Uterus (tissue), 2 donors: ENCODE measurements around the gene DUOXA1.

ENCODE experiments used
- POLR2A ChIP-seq, 2 donors: fragments of 450-650 bp; IDR thresholded peaks; one replicate each; pipeline ENCODE4 v1.6.1; 2016; ENCODE audit warnings: antibody characterized with exemption in 2 of 2, mild to moderate bottlenecking in 1 of 2, moderate library complexity in 1 of 2
- TF ChIP-seq, protein P1 (sequence below), 4 experiments: fragments of 200-600 bp in 2 of 4; fragments of 450-650 bp in 2 of 4; sonication (generic) in 2 of 4; IDR thresholded peaks; one replicate each; pipeline ENCODE4 v1.5.1; 2016 to 2019; ENCODE audit warnings: antibody characterized with exemption in 4 of 4, mild to moderate bottlenecking in 2 of 4, moderate library complexity in 1 of 4

DNA sequence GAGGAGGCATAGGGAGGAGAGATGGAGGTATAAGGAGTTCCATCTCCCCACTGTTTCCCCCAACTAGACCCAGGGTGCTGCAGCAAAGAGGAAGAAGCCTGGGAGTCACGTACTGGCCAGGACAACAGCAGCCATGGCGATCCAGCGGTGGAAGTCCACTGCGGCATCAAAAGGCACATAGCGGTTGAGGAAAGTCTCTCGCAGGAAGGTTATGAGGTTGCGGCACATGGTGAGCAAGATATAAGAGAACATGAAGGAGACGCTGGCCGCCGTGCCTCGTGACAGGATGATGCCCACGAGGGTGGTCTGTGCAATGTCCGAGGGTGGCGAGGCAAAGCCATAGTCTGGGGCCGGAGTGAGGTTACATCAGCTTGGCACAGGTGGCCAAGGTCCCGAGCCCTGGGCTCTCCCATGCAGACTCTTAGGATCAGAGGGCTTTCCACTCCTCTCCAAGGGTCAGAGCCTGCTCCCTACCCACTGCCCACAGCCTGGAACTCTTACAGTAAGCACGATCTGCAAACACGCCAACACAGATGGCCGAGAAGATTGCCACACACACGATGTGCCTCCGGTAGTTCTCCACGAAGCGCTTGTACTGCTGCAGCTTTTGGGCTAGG, 30.0 kb downstream of the DUOXA1 start:
- TF ChIP-seq, protein P1, sequence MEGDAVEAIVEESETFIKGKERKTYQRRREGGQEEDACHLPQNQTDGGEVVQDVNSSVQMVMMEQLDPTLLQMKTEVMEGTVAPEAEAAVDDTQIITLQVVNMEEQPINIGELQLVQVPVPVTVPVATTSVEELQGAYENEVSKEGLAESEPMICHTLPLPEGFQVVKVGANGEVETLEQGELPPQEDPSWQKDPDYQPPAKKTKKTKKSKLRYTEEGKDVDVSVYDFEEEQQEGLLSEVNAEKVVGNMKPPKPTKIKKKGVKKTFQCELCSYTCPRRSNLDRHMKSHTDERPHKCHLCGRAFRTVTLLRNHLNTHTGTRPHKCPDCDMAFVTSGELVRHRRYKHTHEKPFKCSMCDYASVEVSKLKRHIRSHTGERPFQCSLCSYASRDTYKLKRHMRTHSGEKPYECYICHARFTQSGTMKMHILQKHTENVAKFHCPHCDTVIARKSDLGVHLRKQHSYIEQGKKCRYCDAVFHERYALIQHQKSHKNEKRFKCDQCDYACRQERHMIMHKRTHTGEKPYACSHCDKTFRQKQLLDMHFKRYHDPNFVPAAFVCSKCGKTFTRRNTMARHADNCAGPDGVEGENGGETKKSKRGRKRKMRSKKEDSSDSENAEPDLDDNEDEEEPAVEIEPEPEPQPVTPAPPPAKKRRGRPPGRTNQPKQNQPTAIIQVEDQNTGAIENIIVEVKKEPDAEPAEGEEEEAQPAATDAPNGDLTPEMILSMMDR (IDR thresholded peaks at IDR 0.05) = no peak
- TF ChIP-seq POLR2A (IDR thresholded peaks at IDR 0.05) = no peak
